PC-9 (cell line): ENCODE measurements around the gene ACOT2. TPM values are rescaled to one million over a fixed set of nuclear protein-coding genes. Genes with fewer than 3 reads are reported as not detected.

Experiments used
- BruUV-seq: library from RNA; stranded (reverse); fragments of 400-500 nt; replicated peaks from 2 replicates; lab custom pipeline; 2021; lab: Mats Ljungman, UMichigan
- CTCF ChIA-PET: fragments of 300-600 bp; sonication (Branson Sonifier 250); formaldehyde crosslinking; loops from one replicate; lab custom pipeline; 2022; ENCODE audit warnings: antibody characterized with exemption; lab: Charles Lee
- POLR2A ChIA-PET: fragments of 300-600 bp; sonication (Branson Sonifier 250); formaldehyde crosslinking; loops from one replicate; lab custom pipeline; 2022; ENCODE audit warnings: antibody characterized with exemption; ENCODE audit not compliant: unreplicated experiment; lab: Charles Lee
- DNase-seq, 2 experiments: peaks; one replicate each; pipeline versions ENCODE4 v3.0.0 to v3.0.0-alpha.2; 2015 to 2022; ENCODE audit warnings: mixed read lengths in 1 of 2
- H2AFZ ChIP-seq: fragments of 200-600 bp; sonication (generic); 2 replicates; pipeline ENCODE4 v1.8.1; 2017; ENCODE audit warnings: antibody characterized with exemption
- H3F3A ChIP-seq: fragments of 200-600 bp; sonication (generic); 2 replicates; pipeline ENCODE4 v1.8.1; 2017; ENCODE audit warnings: antibody characterized with exemption, mild to moderate bottlenecking, low read depth; ENCODE audit not compliant: insufficient read depth
- H3K27ac ChIP-seq: fragments of 200-600 bp; sonication (generic); 2 replicates; pipeline ENCODE4 v1.6.1; 2016; ENCODE audit warnings: mixed run types
- H3K27me3 ChIP-seq: fragments of 200-600 bp; sonication (generic); 2 replicates; pipeline ENCODE4 v1.6.1; 2016; ENCODE audit warnings: low read depth, mixed run types; ENCODE audit not compliant: insufficient read depth
- H3K36me3 ChIP-seq: fragments of 200-600 bp; sonication (generic); 2 replicates; pipeline ENCODE4 v1.6.1; 2016; ENCODE audit warnings: low read depth, mixed run types
- H3K4me1 ChIP-seq: fragments of 200-600 bp; sonication (generic); replicated peaks from 2 replicates; pipeline ENCODE4 v1.6.1; 2016; ENCODE audit warnings: mixed run types; ENCODE audit not compliant: insufficient read depth
- H3K4me2 ChIP-seq: fragments of 200-600 bp; sonication (generic); 2 replicates; pipeline ENCODE4 v1.6.1; 2017; ENCODE audit warnings: mixed run types
- H3K4me3 ChIP-seq: fragments of 200-600 bp; sonication (generic); 2 replicates; pipeline ENCODE4 v1.6.1; 2016; ENCODE audit warnings: mixed run types
- H3K79me2 ChIP-seq: fragments of 200-600 bp; sonication (generic); 2 replicates; pipeline ENCODE4 v1.6.1; 2017; ENCODE audit warnings: low read depth, mixed run types
- H3K9me2 ChIP-seq: fragments of 200-600 bp; sonication (generic); 2 replicates; pipeline ENCODE4 v1.8.1; 2017; ENCODE audit warnings: mild to moderate bottlenecking; ENCODE audit not compliant: insufficient read depth
- H3K9me3 ChIP-seq: fragments of 200-600 bp; sonication (generic); 2 replicates; pipeline ENCODE4 v1.8.1; 2016; ENCODE audit warnings: low read depth; ENCODE audit not compliant: insufficient read depth
- H4K20me1 ChIP-seq: fragments of 200-600 bp; sonication (generic); 2 replicates; pipeline ENCODE4 v1.8.1; 2017; ENCODE audit not compliant: insufficient read depth
- EZH2 ChIP-seq: fragments of 200-600 bp; sonication (generic); IDR thresholded peaks from 2 replicates; pipeline ENCODE4 v1.8.0; 2017; ENCODE audit warnings: antibody characterized with exemption, low read depth
- intact Hi-C: fragments of 100-400 bp; cut with micrococcal nuclease; formaldehyde crosslinking; loops from one replicate; pipeline ENCODE4 v1.10.0; 2022; ENCODE audit not compliant: unreplicated experiment
- total RNA-seq: library from RNA; stranded (reverse); gene quantifications from 2 replicates; pipeline ENCODE4 v1.2.3, GENCODE V29; 2021
- TF ChIP-seq, protein P1 (sequence below): fragments of 200-600 bp; sonication (generic); conservative IDR thresholded peaks from 2 replicates; pipeline ENCODE4 v1.6.1; 2017; ENCODE audit warnings: mixed run types, antibody characterized with exemption, mild to moderate bottlenecking, moderate library complexity

The ACOT2 gene
- total RNA-seq, 1 experiment from 2014 or later = 7.2 TPM

DNA sequence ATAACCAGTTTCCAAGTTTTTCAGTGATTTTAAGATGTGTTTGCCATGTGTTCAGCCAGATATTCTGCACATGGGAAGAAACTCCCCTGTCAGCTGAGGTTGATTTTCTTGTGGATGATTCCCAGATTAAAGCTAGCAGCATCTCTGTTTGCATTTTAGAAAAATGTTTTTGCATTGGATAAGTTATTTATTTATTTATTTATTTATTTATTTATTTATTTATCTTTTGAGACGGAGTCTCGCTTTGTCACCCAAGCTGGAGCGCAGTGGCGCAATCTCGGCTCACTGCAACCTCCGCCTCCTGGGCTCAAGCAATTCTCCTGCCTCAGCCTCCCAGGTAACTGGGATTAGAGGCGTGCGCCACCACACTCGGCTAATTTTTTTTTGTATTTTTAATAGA, 25.5 kb downstream of the ACOT2 start:
- CTCF ChIA-PET = no interaction called here
- intact Hi-C loops = no loop called here

GRCh38 chr14:73599499-73599898, 30.5 kb downstream of the ACOT2 start:
- Histone ChIP-seq H3K9me2 (no peaks in the 10 kb centered on the region), H3K27ac (no peak overlapping the region), H3K79me2 (no peaks in the 10 kb centered on the region), H3K36me3 (no peaks in the 10 kb centered on the region), H3K4me1 (peaks cover 32% of the 10 kb centered on the region), H3K27me3 (no peaks in the 10 kb centered on the region), H3K9me3 (no peaks in the 10 kb centered on the region; the same call in 1 of the 2 replicates), H4K20me1 (no peaks in the 10 kb centered on the region), H3K4me2 (no peak overlapping the region), H3K4me3 (no peak overlapping the region), H3F3A (peaks cover 23% of the 10 kb centered on the region), H2AFZ (no peak overlapping the region)
- BruUV-seq = no TSS peak
- CTCF ChIA-PET = no interaction called here
- TF ChIP-seq, protein P1, sequence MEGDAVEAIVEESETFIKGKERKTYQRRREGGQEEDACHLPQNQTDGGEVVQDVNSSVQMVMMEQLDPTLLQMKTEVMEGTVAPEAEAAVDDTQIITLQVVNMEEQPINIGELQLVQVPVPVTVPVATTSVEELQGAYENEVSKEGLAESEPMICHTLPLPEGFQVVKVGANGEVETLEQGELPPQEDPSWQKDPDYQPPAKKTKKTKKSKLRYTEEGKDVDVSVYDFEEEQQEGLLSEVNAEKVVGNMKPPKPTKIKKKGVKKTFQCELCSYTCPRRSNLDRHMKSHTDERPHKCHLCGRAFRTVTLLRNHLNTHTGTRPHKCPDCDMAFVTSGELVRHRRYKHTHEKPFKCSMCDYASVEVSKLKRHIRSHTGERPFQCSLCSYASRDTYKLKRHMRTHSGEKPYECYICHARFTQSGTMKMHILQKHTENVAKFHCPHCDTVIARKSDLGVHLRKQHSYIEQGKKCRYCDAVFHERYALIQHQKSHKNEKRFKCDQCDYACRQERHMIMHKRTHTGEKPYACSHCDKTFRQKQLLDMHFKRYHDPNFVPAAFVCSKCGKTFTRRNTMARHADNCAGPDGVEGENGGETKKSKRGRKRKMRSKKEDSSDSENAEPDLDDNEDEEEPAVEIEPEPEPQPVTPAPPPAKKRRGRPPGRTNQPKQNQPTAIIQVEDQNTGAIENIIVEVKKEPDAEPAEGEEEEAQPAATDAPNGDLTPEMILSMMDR = no peak
- no peak for TF ChIP-seq EZH2
- intact Hi-C loops = no loop called here
- POLR2A ChIA-PET = interaction anchor here (0.6 kb wide), 1 partner anchor 23 kb away, joined by 4 read pairs; no protein-coding TSS in a partner anchor
- DNase-seq = no peak

More for the DNA sequence above, 25.5 kb downstream of the ACOT2 start:
- no peak overlapping the region for H3K4me3 ChIP-seq
- no peak for DNase-seq
- H3K4me1 ChIP-seq = peaks cover 2% of the 10 kb centered on the region; the same call in 1 of the 2 replicates
- no peaks in the 10 kb centered on the region for H3F3A ChIP-seq
- no TSS peak for BruUV-seq
- no peaks in the 10 kb centered on the region for H3K9me3 ChIP-seq
- no peaks in the 10 kb centered on the region for H4K20me1 ChIP-seq
- TF ChIP-seq, protein P1 = no peak
- TF ChIP-seq EZH2 = no peak
- H3K9me2 ChIP-seq = no peaks in the 10 kb centered on the region
- H3K4me2 ChIP-seq = no peak overlapping the region
- H3K36me3 ChIP-seq = no peaks in the 10 kb centered on the region
- POLR2A ChIA-PET = interaction anchor here (0.7 kb wide), 1 partner anchor 610 kb away, joined by 6 read pairs; no protein-coding TSS in a partner anchor
- H3K27ac ChIP-seq = no peak overlapping the region
- no peak overlapping the region for H2AFZ ChIP-seq
- no peaks in the 10 kb centered on the region for H3K27me3 ChIP-seq
- no peaks in the 10 kb centered on the region for H3K79me2 ChIP-seq

- Histone ChIP-seq H3K4me2 (peak overlapping the region; percentile 54), H3K27me3 (no peaks in the 10 kb centered on the region), H3K9me2 (no peaks in the 10 kb centered on the region), H3F3A (peaks cover 23% of the 10 kb centered on the region), H3K36me3 (no peaks in the 10 kb centered on the region), H2AFZ (no peak overlapping the region), H3K79me2 (no peaks in the 10 kb centered on the region), H3K27ac (peak overlapping the region; percentile 62), H3K4me1 (peaks cover 32% of the 10 kb centered on the region), H4K20me1 (no peaks in the 10 kb centered on the region), H3K4me3 (no peak overlapping the region; the same call in 1 of the 2 replicates), H3K9me3 (no peaks in the 10 kb centered on the region; the same call in 1 of the 2 replicates)
- intact Hi-C loops = loop anchor here (1.0 kb wide), 1 partner anchor 27 kb away; no protein-coding TSS in a partner anchor
- ChIA-PET POLR2A (no interaction called here), CTCF (interaction anchor here (0.7 kb wide), 1 partner anchor 95 kb away, joined by 4 read pairs; no protein-coding TSS in a partner anchor)
- DNase-seq = peak in 1 of 2 experiments; percentile 50
- BruUV-seq = no TSS peak
- TF ChIP-seq, protein P1 = no peak
- TF ChIP-seq EZH2 = no peak
These were observed 34.0 kb downstream of the ACOT2 start for GRCh38 chr14:73602994-73603393.
